ENCODE data around the gene PER1.
"Not testable (repeated sequence)": the region's sequence is repeated elsewhere in the genome, so short reads cannot be mapped to it uniquely, and the experiment has no call there.

PER1 gene

DNA sequence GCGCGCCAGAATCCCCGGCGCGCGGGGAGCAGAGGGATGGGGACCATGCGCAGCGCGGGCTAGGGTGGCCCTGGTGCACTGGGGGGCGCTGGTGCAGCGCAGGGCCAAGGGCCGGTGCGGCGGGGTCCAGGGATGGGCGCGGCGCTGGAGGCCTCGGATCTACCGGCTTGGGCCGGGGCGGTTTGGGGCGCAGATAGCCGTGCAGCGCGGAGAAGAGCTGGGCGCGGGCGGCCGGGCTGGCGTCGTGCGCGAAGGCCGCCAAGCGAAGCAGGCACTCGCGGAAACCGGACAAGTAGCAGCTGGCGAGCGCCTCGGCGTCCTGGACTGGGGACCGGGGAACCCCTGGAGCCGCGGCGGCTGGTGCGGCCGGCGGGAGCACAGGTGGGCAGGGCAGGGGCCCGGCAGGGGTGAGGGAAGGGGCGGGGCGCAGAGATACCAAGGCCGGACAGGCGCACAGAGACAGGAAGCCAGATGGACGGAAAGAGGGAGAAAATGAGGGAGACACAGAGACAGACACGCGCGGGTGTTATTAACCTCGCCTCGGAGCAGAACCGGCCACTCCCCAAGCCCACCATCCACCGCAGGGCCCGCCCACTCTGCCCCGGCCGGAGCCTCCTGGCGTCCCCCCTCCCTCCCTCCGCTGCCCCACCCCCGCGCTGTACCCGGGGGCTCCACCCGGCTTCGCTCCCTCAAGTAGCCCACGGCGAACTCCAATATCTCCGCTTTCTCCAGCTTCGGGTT, 30.4 kb downstream of the PER1 start:
- no peak for DNase-seq (ENCODE audit: low read depth in 2 of 2)

DNA sequence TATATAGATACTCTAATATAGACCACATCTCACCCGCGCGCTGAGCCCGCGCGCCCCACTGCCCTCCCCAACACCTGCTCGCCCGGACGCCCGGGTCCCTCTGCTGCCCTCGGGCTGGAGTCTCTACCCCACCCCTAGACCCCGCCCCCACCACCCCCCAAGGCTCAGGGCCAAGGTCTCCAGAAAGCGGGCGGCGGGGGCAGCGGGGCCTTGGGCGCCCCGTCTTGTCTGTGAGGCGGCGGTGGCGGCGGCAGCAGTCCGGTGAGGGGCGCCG, 30.9 kb downstream of the PER1 start:
- no peak for DNase-seq (ENCODE audit: low read depth in 2 of 2)

DNA sequence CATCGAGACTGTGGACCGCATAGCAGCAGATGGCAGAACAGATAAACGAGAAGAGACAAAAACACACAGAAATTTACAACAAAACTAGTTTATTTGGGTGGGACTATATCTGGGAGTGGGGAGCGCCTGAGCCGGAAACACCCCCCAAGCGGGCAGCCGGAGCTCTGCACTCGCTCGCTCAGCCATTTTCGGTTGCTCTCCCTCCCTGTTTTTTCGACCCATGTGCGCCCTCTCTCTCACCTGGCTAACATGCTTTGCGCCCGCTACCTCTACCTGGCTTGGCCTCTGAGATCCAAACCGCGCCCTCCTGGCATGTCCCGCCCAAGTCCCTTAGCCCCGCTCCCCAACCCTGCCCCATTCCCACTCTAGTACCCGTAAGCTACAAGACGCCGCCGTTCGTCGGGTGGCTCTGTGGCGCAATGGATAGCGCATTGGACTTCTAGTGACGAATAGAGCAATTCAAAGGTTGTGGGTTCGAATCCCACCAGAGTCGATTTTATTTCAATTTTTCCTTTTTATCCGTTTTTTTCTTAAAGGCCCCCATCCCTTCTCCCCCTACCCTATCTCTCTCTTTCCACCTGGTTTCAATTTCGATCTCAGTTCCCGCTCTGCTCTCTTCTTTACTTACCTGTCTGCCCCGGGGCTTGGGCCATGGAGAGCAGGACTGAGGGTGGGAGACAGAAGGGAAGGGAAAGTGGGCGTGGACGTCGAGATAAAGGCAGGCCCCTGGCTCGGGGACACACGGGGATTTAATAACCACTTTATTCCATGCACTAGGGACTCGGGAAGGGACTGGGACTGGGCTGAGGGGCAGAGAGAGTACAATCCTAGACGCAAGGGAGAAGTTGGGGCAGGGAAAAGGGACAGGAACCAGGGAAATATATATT, 31.4 kb downstream of the PER1 start:
- DNase-seq (ENCODE audit: low read depth in 2 of 2): peak; percentile 75 to 78

DNA sequence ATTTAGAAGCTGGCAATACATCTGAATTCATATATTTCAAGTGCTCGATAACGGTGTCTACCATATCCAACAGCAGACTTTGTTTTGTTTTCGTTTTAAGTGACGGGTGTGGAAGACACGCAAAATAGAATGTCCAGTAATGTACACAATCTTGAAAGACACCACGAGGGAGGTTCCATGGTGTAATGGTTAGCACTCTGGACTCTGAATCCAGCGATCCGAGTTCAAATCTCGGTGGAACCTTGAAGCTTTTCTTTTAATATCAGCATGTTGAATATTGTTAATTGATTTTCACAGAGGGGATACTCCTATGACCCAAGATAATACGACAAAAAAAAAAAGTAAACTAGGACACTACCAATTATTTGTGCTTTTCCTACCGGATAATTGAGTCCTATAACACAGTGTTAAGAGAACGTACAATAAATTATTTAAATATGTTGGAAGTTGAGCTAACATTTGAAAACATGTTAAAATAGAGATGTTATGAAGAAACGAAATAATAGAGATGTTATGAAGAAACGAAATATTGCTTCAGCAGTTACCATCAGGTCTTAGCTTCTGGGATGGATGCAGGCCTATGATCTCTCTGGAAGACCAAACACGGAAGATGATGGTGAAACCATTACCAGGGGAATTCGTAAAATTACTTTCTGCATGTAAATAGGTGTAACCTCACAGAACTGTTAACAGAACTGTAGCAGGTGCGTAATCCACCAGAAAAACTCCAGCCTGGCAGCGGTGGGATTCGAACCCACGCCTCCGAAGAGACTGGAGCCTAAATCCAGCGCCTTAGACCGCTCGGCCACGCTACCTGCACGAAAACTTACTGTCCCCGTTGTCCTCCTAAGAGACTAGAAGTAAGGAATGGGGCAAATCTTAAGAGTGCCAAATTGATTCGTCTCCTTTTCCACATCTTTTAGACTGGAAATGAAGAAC, 32.4 kb downstream of the PER1 start:
- DNase-seq (ENCODE audit: low read depth in 2 of 2): peak; percentile 88 to 94

DNA sequence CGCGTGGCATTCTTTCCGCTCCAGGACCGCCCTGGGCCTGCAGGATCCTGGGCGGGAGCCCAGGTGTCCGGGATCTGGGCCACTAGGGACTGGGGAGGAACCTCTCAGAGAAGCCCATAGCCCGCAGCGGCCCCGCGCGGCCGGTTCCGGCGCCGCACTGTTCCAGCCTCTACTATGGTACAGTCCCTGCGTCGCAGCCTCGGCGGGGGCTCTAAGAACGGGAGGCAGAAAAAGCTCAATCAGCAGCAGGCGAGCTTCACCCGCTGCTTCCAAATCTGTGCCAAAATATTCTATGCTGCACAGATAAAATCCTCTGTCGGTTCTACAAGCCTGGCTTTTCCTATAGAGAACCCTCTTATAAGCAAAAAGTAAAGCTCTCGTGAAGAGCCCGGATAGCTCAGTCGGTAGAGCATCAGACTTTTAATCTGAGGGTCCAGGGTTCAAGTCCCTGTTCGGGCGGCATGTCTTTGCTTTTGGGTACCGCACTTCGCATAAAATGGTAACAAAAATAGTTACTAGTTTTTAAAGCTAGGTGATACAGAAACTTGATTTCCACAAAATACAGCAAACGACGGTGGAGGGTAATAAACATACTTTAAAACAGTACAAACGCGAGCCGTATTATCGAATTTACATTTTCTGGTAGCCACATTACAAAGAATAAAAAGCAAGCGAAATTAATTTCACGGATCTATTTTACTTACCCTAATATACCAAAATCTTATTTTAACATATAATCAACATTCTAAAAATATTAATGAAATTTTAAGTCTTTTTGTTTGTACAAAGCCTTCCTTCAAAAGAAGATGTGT, 33.2 kb downstream of the PER1 start:
- DNase-seq (ENCODE audit: low read depth in 2 of 2): peak; percentile 80 to 81

DNA sequence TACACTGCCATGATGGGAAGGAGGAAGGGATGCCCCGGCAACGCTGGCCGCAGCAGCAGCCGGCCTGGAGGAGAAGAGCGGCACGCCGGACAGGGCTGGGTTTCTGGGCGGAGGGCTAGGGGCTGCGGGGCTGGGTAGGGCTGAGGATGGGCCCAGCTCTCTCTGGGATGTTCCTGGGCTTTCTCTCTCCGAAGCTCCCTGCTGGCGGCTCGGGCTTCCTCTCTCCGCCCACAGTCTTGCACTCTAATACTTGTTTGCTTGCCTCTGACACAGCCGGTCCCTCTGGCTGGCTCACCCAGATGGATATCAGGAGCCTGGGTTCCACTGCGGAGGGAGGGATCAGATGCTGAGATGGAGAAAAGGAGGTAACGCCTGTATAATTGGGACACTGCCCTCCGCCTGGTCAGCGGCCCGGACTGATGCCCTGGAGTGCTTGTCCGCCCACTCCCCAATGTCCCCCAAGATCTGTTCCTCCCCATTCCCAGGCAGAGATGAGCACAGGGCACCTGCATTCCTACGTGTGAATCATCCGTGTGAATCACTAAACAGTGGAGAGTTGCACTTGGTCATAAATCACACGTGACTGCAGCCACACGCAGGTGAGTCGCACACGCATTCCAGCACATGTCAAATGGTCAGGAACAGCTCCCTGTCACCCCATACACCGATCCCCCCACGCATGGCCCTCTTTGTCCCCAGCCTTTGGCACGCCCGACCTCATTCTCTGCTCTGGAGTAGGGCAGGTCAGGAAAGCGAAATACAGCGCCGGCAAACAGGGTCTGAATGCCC, 34.0 kb downstream of the PER1 start, which contains the start of gene ALOXE3:
Gene ALOXE3 (minus strand): TSS at position 535 of the 789 bp plus-strand sequence. CDS start 524 bp downstream, at position 11.
- DNase-seq (ENCODE audit: low read depth in 2 of 2): no peak

DNA sequence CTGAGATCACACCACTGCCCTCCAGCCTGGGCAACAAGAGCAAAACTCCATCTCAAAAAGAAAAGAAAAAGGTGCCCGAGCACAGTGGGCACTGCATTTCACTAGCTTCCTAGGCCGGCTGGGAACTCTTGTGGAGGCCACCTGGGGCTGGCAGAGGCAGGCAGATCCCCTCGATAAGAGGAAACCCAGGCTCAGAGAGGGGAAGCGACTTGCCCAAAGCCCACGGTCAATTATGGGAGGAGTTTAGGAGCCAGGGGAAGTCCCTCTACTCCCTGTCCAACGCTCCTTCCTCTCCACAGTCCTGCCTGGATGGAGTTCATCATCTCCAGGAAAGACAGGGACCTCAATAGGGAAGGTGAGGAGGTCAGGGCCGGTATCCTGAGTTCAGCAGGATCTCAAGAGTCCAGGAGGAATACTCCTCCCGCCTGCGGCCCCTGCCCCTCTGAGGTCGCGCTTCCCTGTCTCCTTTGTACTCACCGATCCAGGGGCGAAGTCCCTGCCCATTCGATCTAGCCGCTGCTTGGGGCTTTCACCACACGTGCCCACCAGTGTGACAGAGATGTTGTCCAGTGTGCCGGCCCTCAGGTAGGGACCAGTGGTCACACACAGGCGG, 34.7 kb downstream of the PER1 start:
- no peak for DNase-seq (ENCODE audit: low read depth in 2 of 2)

DNA sequence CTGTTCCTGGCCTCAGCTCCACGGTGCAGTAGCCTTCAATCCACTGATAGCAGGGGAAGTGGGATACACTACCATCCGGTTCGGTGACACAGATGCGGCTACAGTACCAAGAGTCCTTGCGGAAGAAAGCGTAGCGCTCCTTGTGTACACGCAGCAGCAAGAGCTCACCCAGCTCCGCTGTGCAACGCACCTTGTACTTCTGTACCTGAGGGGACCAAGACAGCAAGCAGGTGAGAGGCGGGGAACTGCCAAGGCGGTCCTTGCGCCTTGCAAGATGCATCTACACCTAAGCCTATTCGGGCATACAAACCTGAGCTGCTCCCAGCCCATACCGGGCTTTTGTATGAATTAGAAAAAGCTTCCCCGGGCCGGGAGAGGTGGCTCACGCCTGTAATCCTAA, 35.4 kb downstream of the PER1 start:
- no peak for DNase-seq (ENCODE audit: low read depth in 2 of 2)

DNA sequence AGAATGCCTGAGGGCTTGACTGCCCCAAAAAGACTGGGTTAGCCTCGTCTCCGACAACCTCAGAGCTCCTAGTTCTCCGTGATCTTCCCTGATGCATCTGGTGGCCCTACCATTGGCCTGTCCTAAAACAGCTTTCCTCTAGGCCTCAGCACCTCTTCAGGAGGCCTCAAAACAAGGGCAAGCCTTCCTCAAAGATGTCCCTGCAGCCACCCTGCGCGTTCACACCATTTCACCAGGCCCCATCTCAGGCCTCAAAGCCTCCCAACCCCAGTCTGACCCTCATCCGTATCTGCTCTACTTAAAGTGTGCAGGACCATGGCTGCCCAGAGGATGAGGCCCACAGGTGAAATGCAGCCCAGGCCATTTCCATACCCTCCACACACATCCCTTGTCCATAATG, 41.3 kb downstream of the PER1 start:
- no peak for DNase-seq (ENCODE audit: low read depth in 2 of 2)

DNA sequence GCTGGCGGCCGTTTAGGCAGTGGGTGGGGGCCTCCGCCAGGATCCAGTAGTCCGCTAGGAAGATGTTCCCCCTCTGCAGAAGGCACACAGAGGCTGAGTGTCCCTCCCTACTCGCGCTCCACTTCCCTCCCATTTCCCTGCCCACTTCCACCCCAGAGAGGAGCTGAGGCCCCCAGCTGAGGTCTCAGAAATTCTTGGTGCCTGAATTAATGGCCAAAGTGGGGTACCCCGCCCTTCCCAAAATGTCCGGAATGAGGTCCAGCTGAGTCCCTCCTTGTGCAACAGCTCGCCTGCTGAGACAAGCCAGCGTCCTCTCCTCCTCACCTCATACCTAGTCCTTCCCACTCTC, 41.8 kb downstream of the PER1 start:
- no peak for DNase-seq (ENCODE audit: low read depth in 2 of 2)

DNA sequence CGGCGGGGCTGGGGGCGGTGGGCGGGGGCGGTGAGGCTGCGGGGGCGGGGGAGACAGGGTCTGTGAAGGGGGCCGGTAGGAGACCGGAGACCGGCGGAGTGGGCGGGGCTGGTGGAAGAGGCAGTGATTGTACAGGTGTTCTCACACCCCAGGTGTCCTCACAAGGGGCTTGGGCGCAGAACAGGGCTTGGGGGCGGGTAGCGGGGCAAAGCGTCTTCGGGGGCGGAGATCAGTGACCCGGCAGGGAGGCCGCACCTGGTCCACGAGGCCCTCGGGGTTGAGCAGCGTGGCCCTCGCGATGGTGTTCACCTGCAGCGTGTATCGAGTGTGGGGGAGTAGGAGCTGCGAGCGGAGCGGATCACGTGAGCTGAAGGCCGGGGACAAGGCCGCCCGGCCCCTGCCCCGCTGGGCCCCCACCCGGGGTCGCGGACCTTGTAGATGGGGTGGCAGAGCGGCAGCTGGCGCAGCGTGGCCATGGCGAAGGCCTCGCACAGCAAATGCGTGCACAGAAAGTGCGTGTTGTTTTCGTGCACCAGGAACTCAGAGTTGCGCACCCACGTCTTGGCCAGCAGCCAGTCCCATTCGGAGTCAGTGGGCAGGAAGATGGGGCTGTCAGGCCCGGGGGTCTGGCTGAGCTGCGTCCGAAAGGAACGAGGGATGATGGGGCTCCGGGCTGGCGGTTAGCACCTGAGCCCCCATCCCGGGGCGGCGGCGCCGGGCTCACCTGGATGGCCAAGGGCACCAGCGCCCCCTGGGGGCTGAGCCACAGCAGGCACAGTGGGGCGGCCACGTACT, 42.3 kb downstream of the PER1 start:
- peak; percentile 71 to 78 for DNase-seq (ENCODE audit: low read depth in 2 of 2)

DNA sequence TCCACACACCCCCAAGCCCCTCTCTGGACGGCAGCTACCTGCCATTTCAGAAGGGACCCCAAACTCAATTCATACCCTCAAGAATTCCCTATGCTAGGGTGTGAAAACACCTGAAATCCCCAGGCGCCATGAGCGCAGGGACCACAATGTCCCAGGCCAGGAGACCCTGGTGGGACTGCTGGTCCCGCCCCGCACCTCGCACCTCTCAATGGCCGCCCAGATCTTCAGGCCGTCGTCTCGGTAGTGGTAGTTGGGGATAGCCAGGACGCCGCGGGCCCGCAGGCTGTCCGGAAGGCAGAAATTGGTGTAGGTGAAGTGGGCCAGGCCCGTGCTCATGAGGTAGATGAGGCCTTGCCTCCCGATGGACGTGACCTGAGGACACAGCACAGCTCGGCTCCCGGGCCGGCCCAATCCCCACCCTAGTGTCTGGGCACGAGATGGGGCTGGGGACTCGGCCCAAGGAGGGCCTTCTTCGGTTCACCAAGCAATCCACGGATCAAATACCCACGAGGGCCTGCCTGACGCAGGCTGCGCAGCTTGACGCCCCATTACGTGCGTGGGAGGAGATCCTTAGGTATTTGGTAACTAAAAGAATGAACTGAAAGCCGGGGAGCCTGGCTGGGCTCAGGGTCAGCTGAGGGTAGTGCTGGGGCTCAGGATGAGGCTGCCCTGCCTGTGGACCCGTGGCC, 43.1 kb downstream of the PER1 start:
- no peak for DNase-seq (ENCODE audit: low read depth in 2 of 2)

DNA sequence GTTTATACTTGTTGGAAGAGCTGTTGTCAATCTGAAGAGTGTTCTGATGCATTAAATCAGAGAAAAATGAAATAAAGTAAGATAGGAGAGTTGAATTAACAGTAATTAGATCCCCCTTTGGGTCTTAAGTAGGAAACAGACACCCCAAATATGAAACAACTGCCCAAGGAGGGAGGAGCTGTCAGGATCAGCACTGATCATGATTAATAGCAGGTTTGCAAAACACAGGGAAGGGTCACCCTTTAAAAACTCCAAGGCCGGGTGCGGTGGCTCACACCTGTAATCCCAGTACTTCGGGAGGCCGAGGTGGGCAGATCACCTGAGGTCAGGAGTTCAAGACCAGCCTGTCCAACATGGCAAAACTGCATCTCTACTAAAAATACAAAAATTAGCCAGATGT, 45.2 kb downstream of the PER1 start:
- DNase-seq (ENCODE audit: low read depth in 2 of 2): not testable (repeated sequence)

DNA sequence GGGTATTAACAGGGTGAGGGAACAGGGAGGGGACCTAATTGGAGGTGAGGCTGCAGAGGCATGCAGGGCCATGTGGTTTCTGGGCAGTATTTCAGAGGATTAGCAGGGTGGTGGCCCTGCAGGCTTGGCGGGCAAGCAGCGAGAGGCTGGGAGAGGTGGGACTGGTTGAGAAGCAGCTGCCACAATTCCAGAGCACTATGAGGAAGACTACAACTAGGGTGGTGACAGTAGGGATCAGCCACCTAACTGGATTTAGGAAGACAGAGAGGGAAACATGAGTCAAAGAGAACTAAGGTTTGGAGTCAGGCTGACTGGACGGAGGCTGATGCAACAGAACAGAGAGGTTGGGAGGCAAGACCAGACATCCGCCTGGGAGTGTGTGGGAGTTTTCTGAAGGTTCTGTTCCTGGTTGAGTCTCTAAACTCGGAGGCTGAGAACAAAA, 46.2 kb downstream of the PER1 start:
- DNase-seq (ENCODE audit: low read depth in 2 of 2): no peak

DNA sequence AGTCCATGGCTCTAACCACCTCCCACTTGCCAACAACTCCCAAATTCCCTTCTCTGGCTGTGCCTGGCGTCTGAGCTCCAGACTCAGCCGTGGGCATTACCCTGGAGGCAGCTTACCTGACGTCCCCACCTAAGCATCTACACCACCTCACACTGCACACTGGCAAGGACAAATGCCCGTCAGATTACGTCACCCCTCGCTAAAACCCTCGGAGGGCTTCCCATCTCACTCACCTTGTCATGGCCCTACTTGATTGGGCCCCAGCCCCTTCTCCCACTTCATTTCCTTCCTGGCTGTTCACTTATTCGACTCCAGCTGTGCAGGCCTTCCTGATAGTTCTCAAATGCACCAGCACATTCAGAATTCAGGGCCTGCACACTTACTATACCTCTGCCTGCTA, 47.3 kb downstream of the PER1 start:
- no peak for DNase-seq (ENCODE audit: low read depth in 2 of 2)

DNA sequence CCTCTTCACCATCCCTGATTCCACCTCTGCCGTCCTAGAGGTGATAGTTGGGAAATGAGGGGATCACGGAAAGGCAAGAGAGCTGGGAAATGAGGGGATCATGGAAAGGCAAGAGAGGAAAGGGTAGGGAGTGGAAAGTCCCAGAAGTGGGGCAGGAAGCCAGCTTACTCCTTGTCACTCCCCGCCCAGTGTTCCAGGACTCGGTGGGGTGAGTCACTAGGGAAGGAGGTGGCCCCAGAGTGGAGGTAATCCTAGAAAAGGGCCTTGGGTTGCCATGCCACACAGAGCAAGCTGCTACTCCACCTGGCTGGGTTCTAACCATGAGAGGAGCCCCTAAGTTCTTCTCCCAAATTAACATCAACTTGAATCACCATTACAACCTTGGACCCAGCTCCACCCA, 48.7 kb downstream of the PER1 start:
- DNase-seq (ENCODE audit: low read depth in 2 of 2): no peak

DNA sequence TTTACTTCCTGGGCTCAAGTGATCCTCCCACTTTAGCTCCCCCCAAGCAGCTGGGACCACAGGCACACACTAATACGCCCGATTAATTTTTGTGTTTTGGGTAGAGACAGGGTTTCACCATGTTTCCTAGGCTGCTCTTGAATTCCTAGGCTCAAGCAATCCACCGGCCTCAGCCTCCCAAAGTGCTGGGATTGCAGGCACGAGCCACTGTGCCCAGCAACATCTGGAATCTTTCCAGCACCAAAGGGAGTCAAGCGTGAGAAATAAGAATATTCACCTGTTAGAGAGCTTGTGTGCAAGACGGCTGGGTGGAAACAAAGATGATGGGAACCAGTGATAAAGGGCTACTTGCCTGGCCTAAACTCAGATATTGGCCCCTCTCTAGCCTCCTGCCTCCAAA, 50.5 kb downstream of the PER1 start:
- DNase-seq (ENCODE audit: low read depth in 2 of 2): no peak

DNA sequence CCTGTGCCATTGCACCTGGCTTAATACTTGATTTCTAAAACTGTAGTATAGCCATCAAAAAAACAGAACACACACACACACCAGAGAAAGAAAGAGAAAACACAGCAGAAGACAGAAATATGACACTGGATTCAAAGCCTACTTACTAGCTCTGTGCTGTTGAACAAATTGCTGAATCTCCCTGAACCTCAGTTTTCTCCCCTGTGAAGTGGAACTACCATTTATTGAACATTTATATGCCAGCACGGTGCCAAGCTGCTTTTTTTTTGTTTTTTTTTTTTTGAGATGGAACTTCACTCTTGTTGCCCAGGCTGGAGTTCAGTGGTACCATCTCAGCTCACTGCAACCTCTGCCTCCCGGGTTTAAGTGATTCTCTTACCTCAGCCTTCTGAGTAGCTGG, 51.4 kb downstream of the PER1 start:
- no peak for DNase-seq (ENCODE audit: low read depth in 2 of 2)

DNA sequence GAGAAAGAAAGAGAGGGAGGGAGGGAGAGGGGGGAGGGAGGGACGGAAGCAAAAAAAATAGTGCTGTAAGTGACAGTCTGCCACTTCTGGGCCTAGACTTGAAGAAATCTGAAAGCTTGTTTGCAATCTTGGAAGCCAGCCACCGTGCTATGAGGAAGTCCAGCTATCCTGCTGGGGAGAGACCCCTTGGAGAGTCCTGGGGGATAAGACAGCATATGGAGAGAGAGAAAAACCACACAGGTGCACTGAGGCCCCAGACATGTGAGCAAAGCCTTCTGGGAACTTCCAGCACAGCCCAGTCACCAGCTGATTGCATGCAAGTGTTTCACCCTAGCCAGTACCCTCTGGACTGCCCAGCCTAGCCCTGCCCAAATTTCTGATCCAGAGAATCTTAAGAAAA, 52.1 kb downstream of the PER1 start:
- DNase-seq (ENCODE audit: low read depth in 2 of 2): no peak

Measured in activated CD4-positive, alpha-beta T cell treated with anti-CD3 and anti-CD28 coated beads for 24 hours (primary cell).